Left lung (tissue), 10 donors: Measurements from ENCODE around the gene GAP43. TPM values are rescaled to one million over a fixed set of nuclear protein-coding genes. Genes with fewer than 3 reads are reported as not detected.

Experiments
- ATAC-seq: fragments of 200-7000 bp; cut with Tn5 transposase; one replicate; pipeline ENCODE4 v1.9.1; 2020; ENCODE audit warnings: moderate library complexity
- DNase-seq, 4 donors: peaks; one replicate each; pipeline ENCODE4 v3.0.0-alpha.2; 2013 to 2020
- H3K27ac ChIP-seq, 2 donors: fragments of 200-600 bp; sonication (generic) in 1 of 2; one replicate each; pipeline versions ENCODE4 v1.5.0 to v1.8.0; 2020 to 2021
- H3K27me3 ChIP-seq, 2 donors: fragments of 200-600 bp; sonication (generic) in 1 of 2; one replicate each; pipeline versions ENCODE4 v1.5.0 to v1.8.0; 2020 to 2021
- H3K36me3 ChIP-seq, 2 donors: fragments of 200-600 bp; sonication (generic) in 1 of 2; one replicate each; pipeline versions ENCODE4 v1.5.0 to v1.8.0; 2020 to 2021
- H3K4me1 ChIP-seq, 2 donors: fragments of 200-600 bp; one replicate each; pipeline ENCODE4 v1.8.0; 2021
- H3K4me3 ChIP-seq, 2 donors: fragments of 200-600 bp; sonication (generic) in 1 of 2; one replicate each; pipeline versions ENCODE4 v1.5.0 to v1.8.0; 2020 to 2021; ENCODE audit warnings: mild to moderate bottlenecking in 1 of 2
- H3K9me3 ChIP-seq, 2 donors: fragments of 200-600 bp; sonication (generic) in 1 of 2; one replicate each; pipeline versions ENCODE4 v1.5.0 to v1.8.0; 2020 to 2021
- intact Hi-C, 2 donors: fragments of 100-400 bp; cut with DNase I; formaldehyde crosslinking; loops; one replicate each; pipeline versions ENCODE4 v1.11.2 to v1.14.2; 2022
- polyA plus RNA-seq, 6 donors: library from polyadenylated mRNA; unstranded; fragments of 120-200 nt; gene quantifications; one replicate each; pipeline ENCODE4 v1.2.1, GENCODE V29; 2013; ENCODE audit not compliant: insufficient read length in 6 of 6
- total RNA-seq, 2 donors: library from RNA; stranded (reverse); fragmentation: NEBNext Ultra II Directional; extraction: Animal tissue kit (Norgen Biotek cat#: 25700); gene quantifications; one replicate each; pipeline ENCODE4 v1.2.1, GENCODE V29; 2021
- TF ChIP-seq, protein P1 (sequence below), 2 donors: fragments of 200-600 bp; sonication (generic) in 1 of 2; IDR thresholded peaks; one replicate each; pipeline versions ENCODE4 v1.5.0 to v1.8.0; 2021; ENCODE audit warnings: antibody characterized with exemption in 2 of 2
- donor health status: DM: no; HTN: yes; CAD: no.
- donor health status: DM: no; HTN: no; CAD: no.

The GAP43 gene
- total and polyA plus RNA-seq, 8 donors, result 0.29 to 0.54 (median 0.41) TPM; not detected in 1

DNA sequence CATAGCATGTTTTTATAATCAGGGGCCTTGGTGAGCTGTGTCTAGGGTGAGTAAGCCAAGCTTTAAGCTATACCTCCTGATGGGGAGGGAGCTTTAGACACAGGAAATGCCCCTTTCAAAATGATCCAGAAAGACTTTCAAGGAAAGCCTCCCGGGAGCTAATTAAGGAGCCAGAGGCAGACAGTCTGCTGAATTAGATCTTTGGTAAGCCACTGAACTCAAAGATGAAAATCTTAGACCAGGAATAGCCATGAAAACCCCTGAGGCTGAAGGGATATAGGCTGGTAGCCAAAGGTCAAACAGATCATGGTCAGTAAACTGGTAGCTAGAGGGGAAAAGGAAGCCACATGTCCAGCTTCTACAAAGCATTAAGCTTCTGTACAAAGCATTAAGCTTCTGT, 42.7 kb upstream of the GAP43 start:
- Histone ChIP-seq H3K27me3 (no peaks in the 10 kb centered on the region), H3K9me3 (no peaks in the 10 kb centered on the region), H3K36me3 (no peaks in the 10 kb centered on the region), H3K4me3 (no peak overlapping the region), H3K27ac (no peak overlapping the region), H3K4me1 (no peaks in the 10 kb centered on the region)
- intact Hi-C loops, result no loop called here
- no peak for ATAC-seq
- DNase-seq, result no peak
- TF ChIP-seq, protein P1, sequence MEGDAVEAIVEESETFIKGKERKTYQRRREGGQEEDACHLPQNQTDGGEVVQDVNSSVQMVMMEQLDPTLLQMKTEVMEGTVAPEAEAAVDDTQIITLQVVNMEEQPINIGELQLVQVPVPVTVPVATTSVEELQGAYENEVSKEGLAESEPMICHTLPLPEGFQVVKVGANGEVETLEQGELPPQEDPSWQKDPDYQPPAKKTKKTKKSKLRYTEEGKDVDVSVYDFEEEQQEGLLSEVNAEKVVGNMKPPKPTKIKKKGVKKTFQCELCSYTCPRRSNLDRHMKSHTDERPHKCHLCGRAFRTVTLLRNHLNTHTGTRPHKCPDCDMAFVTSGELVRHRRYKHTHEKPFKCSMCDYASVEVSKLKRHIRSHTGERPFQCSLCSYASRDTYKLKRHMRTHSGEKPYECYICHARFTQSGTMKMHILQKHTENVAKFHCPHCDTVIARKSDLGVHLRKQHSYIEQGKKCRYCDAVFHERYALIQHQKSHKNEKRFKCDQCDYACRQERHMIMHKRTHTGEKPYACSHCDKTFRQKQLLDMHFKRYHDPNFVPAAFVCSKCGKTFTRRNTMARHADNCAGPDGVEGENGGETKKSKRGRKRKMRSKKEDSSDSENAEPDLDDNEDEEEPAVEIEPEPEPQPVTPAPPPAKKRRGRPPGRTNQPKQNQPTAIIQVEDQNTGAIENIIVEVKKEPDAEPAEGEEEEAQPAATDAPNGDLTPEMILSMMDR (IDR thresholded peaks at IDR 0.05), result no peak

DNA sequence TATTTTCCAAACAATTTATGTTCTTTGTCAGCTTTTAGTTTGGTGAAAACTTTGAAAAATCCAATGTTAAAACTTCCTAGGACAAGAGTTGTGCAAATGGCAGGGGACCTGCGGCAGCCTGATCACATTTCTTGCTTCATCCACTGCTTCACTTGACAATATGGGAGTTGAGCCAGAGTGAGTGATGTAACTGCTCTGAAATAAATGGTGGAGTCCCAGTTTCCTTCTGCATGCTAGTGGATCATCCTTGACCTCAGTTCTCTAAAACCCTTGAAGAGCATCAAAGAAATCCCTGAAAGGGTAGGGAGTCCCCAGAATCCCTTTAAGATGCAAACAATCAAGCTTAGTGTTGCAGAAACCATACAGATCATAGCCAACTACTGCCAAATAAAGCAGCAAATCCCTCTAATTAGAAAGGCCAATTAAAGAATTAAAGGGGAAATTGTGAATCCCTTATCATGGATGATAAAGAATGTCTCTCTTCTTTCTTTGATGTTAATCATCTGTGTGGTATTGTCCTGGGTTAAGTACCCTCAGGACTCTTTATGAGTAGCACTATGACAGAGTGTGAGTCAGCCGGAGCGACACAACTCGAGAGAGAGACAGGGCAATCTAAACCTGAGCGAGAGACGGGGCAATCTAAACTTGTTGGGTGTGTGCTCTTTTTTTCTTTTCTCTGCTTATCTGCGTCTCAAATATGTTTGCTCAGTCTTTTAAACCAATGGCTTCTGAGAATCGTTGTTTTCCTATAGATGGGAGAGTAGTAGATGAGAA, 41.8 kb upstream of the GAP43 start:
- Histone ChIP-seq H3K27ac (no peak overlapping the region), H3K4me3 (no peak overlapping the region), H3K9me3 (no peaks in the 10 kb centered on the region), H3K27me3 (no peaks in the 10 kb centered on the region), H3K36me3 (no peaks in the 10 kb centered on the region), H3K4me1 (no peaks in the 10 kb centered on the region)
- peak in 1 of 4 donors; percentile 26 for DNase-seq
- ATAC-seq, result no peak
- intact Hi-C loops, result no loop called here
- TF ChIP-seq, protein P1 (IDR thresholded peaks at IDR 0.05), result no peak

DNA sequence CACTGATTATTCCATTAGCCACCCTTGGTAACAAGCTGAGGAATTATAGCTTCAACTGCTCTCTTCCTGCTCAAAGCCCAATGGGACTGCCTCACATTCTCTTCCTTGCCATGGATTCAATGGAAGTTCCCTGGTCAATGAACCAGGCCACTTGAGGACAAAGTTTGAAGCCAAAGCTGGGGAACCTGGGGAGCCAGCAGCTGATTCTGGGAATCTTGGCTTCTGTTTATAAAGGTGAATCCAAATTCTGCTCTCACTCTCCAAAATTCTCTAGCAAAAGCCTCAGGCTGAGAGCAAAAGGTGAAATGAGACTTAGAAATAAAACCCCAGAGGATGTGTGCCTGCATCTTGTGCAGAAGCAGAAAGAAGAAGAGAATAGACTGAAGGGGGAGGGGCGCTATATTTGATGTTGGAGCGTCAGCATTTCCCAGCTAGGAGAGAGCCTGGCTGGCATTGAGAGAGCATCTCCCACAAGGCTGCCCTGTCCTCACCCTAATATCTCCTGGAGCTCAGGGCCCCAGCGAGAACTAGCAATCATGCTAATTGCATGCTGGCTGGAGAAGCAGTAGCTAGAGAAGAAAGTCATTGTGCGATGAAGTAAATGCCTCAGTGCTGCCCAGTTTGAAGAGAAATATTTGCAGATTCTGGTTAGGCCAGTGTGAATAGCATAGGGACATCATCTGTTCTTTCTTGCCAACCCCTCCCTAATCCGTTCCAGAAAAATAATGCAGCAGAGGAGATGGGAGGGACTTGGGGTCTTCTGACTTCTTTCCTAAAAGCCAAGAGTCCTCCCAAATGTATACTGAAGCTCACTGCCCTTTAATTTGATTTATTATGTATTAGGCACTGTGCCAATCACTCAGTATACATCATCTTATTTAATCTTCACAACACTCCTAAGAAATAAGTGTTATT, 34.9 kb upstream of the GAP43 start:
- H3K9me3 ChIP-seq, result no peaks in the 10 kb centered on the region
- H3K27ac ChIP-seq, result no peak overlapping the region
- no peaks in the 10 kb centered on the region for H3K27me3 ChIP-seq
- DNase-seq (no peak), ATAC-seq (no peak)
- TF ChIP-seq, protein P1 (IDR thresholded peaks at IDR 0.05), result no peak
- H3K36me3 ChIP-seq, result no peaks in the 10 kb centered on the region
- intact Hi-C loops, result no loop called here
- H3K4me1 ChIP-seq, result no peaks in the 10 kb centered on the region
- no peak overlapping the region for H3K4me3 ChIP-seq

DNA sequence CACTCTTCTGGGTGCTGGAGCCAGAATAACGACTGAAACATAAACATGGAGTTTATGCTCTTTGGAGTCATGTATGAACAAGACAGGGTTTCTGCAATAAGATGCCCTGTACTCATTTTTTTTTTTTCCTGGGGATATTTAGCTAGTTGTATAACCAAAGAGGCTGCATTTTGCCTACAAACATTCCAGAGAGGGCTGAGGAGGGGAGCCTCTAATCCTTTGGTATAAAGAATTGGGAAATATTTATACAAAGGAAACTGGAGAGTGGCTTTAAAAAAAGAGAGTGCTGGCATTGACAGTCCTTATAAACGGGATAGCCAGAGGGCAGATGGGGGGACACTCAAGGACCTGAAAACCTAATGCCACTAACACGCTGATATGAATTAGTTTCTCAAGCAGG, 32.4 kb upstream of the GAP43 start:
- ATAC-seq (no peak), DNase-seq (no peak)
- H3K4me3 ChIP-seq, result no peak overlapping the region
- H3K27me3 ChIP-seq, result no peaks in the 10 kb centered on the region
- no peak overlapping the region for H3K27ac ChIP-seq
- no peaks in the 10 kb centered on the region for H3K36me3 ChIP-seq
- intact Hi-C loops, result no loop called here
- peaks cover 0 to 13% of the 10 kb centered on the region in 2 donors for H3K9me3 ChIP-seq
- no peaks in the 10 kb centered on the region for H3K4me1 ChIP-seq
- TF ChIP-seq, protein P1 (IDR thresholded peaks at IDR 0.05), result no peak
